Activated CD8-positive, alpha-beta T cell treated with anti-CD3 and anti-CD28 coated beads for 36 hours (primary cell): ENCODE data around the gene CADPS. TPM values are rescaled to one million over a fixed set of nuclear protein-coding genes. Genes with fewer than 3 reads are reported as not detected.

Source experiments
- ATAC-seq: fragments of 200-7000 bp; cut with Tn5 transposase; one replicate; pipeline ENCODE4 v1.10.0; 2021; ENCODE audit warnings: mild to moderate bottlenecking, moderate library complexity
- CTCF ChIA-PET: fragments of 350-600 bp; sonication (Branson Sonifier 250); formaldehyde crosslinking; loops from one replicate; lab custom pipeline; 2021; ENCODE audit warnings: antibody characterized with exemption; lab: Charles Lee
- POLR2A ChIA-PET: fragments of 350-600 bp; sonication (Branson Sonifier 250); formaldehyde crosslinking; loops from one replicate; lab custom pipeline; 2021; ENCODE audit warnings: antibody characterized with exemption; lab: Charles Lee
- DNase-seq: peaks from one replicate; pipeline ENCODE4 v3.0.0-alpha.2; 2020
- H3K27ac Mint-ChIP-seq: one replicate; pipeline ENCODE4 v1.8.0; 2021; ENCODE audit warnings: mild to moderate bottlenecking, mixed read lengths
- H3K27me3 Mint-ChIP-seq: one replicate; pipeline ENCODE4 v1.8.0; 2021; ENCODE audit warnings: mixed read lengths
- H3K36me3 Mint-ChIP-seq: one replicate; pipeline ENCODE4 v1.8.0; 2021; ENCODE audit warnings: low read depth, mixed read lengths
- H3K4me1 Mint-ChIP-seq: one replicate; pipeline ENCODE4 v1.8.0; 2021; ENCODE audit warnings: low read depth, mixed read lengths
- H3K4me3 Mint-ChIP-seq: one replicate; pipeline ENCODE4 v1.8.0; 2021; ENCODE audit warnings: mild to moderate bottlenecking, moderate library complexity, mixed read lengths
- H3K9me3 Mint-ChIP-seq: one replicate; pipeline ENCODE4 v1.8.0; 2021; ENCODE audit warnings: mixed read lengths
- intact Hi-C: fragments of 100-400 bp; cut with micrococcal nuclease; formaldehyde crosslinking; loops from one replicate; pipeline ENCODE4 v1.10.0; 2022
- total RNA-seq, 2 experiments: library from RNA; stranded (reverse); gene quantifications; one replicate each; pipeline ENCODE4 v1.2.3, GENCODE V29; 2021
- TF ChIP-seq, protein P1 (sequence below): fragments of 200-600 bp; IDR thresholded peaks from one replicate; pipeline ENCODE4 v1.8.0; 2022; ENCODE audit warnings: antibody characterized with exemption, mild to moderate bottlenecking

The CADPS gene
- total RNA-seq, 2 experiments from 2014 or later, result not detected

DNA sequence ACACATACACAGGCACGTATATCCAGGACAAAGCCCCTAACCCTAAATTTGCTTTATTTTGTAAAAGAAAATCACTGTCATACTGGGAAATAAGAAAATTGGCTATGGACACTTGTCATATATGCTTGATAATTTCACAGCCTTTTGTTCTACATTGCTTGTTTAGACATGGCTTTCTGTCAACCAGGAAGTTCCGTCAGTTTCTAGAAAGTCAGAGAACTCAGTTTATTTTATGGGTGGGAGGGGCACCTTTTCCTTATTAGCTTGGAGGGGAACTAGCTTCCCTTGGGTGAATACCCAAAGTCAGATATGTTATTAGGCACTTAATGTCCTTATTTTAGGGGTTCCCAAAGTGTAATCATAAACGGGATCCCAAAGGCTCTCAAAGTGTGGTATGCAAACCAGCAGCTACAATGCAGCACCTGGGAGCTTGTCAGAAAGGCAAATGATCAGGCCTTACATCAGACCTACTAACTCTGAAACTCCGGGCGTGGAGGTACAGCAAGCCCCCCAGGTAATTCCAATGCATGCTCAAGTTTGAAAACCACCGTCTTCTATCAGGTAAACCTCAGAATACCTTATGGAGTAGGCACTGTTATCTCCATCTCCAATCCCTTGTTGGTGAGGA lies 50.1 kb downstream of the CADPS start:
- DNase-seq (no peak), ATAC-seq (no peak)
- H3K36me3 Mint-ChIP-seq, result no peaks in the 10 kb centered on the region
- no peak overlapping the region for H3K27ac Mint-ChIP-seq
- TF ChIP-seq, protein P1, sequence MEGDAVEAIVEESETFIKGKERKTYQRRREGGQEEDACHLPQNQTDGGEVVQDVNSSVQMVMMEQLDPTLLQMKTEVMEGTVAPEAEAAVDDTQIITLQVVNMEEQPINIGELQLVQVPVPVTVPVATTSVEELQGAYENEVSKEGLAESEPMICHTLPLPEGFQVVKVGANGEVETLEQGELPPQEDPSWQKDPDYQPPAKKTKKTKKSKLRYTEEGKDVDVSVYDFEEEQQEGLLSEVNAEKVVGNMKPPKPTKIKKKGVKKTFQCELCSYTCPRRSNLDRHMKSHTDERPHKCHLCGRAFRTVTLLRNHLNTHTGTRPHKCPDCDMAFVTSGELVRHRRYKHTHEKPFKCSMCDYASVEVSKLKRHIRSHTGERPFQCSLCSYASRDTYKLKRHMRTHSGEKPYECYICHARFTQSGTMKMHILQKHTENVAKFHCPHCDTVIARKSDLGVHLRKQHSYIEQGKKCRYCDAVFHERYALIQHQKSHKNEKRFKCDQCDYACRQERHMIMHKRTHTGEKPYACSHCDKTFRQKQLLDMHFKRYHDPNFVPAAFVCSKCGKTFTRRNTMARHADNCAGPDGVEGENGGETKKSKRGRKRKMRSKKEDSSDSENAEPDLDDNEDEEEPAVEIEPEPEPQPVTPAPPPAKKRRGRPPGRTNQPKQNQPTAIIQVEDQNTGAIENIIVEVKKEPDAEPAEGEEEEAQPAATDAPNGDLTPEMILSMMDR, result no peak
- H3K4me1 Mint-ChIP-seq, result no peaks in the 10 kb centered on the region
- no peaks in the 10 kb centered on the region for H3K9me3 Mint-ChIP-seq
- intact Hi-C loops, result no loop called here
- no peaks in the 10 kb centered on the region for H3K27me3 Mint-ChIP-seq
- H3K4me3 Mint-ChIP-seq, result no peak overlapping the region
- CTCF ChIA-PET, result no interaction called here
- POLR2A ChIA-PET, result no interaction called here

GRCh38 chr3:62823461-62824050 lies 51.7 kb downstream of the CADPS start:
- POLR2A ChIA-PET, result no interaction called here
- Mint-ChIP-seq H3K27ac (no peak overlapping the region), H3K4me3 (no peak overlapping the region), H3K27me3 (no peaks in the 10 kb centered on the region), H3K36me3 (no peaks in the 10 kb centered on the region), H3K9me3 (no peaks in the 10 kb centered on the region), H3K4me1 (no peaks in the 10 kb centered on the region)
- TF ChIP-seq, protein P1, result no peak
- DNase-seq (no peak), ATAC-seq (no peak)
- intact Hi-C loops, result no loop called here
- CTCF ChIA-PET, result no interaction called here

DNA sequence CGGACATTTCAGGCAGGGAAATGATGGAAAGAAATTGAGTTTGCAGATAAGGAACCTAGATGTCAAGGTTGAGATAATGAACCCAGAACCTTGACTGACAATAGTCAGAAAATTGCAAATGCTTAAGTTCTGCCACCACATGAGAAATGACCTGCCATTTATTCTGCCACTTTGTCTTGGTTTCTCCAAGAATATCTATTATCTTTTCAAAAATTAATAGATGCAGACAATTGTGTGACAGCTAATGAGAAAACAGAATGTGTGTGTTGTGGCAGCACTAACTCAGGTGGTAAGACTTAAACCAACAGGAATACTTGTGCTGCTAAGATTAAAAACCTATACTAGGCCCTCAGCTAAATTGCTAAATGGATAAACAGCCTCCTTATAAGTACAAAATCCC lies 52.3 kb downstream of the CADPS start:
- H3K36me3 Mint-ChIP-seq, result no peaks in the 10 kb centered on the region
- no peak overlapping the region for H3K4me3 Mint-ChIP-seq
- TF ChIP-seq, protein P1, result no peak
- H3K27me3 Mint-ChIP-seq, result no peaks in the 10 kb centered on the region
- ChIA-PET CTCF (no interaction called here), POLR2A (no interaction called here)
- ATAC-seq (no peak), DNase-seq (no peak)
- intact Hi-C loops, result no loop called here
- no peaks in the 10 kb centered on the region for H3K4me1 Mint-ChIP-seq
- H3K9me3 Mint-ChIP-seq, result no peaks in the 10 kb centered on the region
- H3K27ac Mint-ChIP-seq, result no peak overlapping the region

DNA sequence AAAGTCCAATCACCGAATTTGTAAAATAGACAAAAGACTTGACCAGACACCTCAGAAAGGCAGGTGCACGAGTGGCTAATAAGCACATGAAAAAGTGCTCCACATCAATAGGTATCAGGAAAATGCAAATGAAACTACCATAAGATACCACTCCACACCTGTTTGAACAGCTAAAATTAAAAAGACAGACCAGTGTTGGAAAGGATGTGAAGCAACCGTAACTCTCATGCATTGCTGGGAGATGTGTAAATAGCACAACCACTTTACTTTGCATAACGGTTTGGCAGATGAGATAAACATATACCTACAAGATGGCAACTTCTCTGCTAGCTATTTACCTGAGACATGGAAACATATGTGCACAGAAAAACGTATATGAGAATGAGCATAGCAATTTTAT lies 56.9 kb downstream of the CADPS start:
- ChIA-PET POLR2A (no interaction called here), CTCF (interaction anchor here (0.7 kb wide), 1 partner anchor 20 kb away, joined by 3 read pairs; no protein-coding TSS in a partner anchor)
- Mint-ChIP-seq H3K36me3 (no peaks in the 10 kb centered on the region), H3K4me1 (no peaks in the 10 kb centered on the region), H3K9me3 (no peaks in the 10 kb centered on the region), H3K27me3 (no peaks in the 10 kb centered on the region), H3K4me3 (no peak overlapping the region), H3K27ac (no peak overlapping the region)
- no peak for ATAC-seq
- TF ChIP-seq, protein P1, result no peak
- intact Hi-C loops, result no loop called here
- DNase-seq, result no peak

DNA sequence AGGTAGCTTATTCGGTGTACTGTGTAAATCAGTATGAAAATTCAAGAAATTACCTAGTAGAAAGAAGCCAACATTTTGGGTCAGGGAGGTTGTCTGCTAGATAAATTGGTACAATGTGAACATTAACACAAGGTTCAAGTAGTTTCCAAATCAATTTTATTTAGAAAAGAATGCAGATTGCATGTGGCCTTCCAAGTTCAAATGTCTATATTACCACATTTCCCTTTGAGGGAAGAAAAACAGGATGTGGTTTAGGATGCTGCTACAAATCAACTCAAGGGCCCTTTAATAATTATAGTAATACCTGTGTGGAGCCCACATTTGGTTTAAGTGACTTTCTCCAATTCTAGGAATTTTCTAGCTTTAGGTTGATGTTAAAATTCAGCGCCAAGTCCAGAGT lies 57.5 kb downstream of the CADPS start:
- Mint-ChIP-seq H3K36me3 (no peaks in the 10 kb centered on the region), H3K27ac (no peak overlapping the region), H3K27me3 (no peaks in the 10 kb centered on the region), H3K4me1 (no peaks in the 10 kb centered on the region), H3K9me3 (no peaks in the 10 kb centered on the region), H3K4me3 (no peak overlapping the region)
- intact Hi-C loops, result no loop called here
- DNase-seq, result no peak
- CTCF ChIA-PET, result no interaction called here
- TF ChIP-seq, protein P1, result no peak
- ATAC-seq, result no peak
- POLR2A ChIA-PET, result no interaction called here
